Measurements from ENCODE around the gene GSTT2B.
"Not testable (repeated sequence)": the region's sequence is repeated elsewhere in the genome, so short reads cannot be mapped to it uniquely, and the experiment has no call there.

GSTT2B gene

GRCh38 chr22:23939017-23939357 lies 22.0 kb downstream of the GSTT2B start:
- no peak for DNase-seq

GRCh38 chr22:23938328-23939016 lies 22.5 kb downstream of the GSTT2B start:
- no peak for DNase-seq

- DNase-seq, result no peak
Observed at GRCh38 chr22:23926561-23926960, 34.4 kb downstream of the GSTT2B start.

- DNase-seq, result no peak
Observed at GRCh38 chr22:23925020-23925606, 35.9 kb downstream of the GSTT2B start.

GRCh38 chr22:23922921-23923320 lies 38.1 kb downstream of the GSTT2B start:
- no peak for DNase-seq

GRCh38 chr22:23921586-23922201 lies 39.3 kb downstream of the GSTT2B start:
- DNase-seq, result not testable (repeated sequence)

GRCh38 chr22:23920267-23920611 lies 40.8 kb downstream of the GSTT2B start:
- not testable (repeated sequence) for DNase-seq

- DNase-seq, result no peak
Observed at GRCh38 chr22:23915290-23915689, 45.7 kb downstream of the GSTT2B start.

GRCh38 chr22:23913661-23914353 lies 47.2 kb downstream of the GSTT2B start:
- peak; percentile 99 for DNase-seq

- no peak for DNase-seq
Observed at GRCh38 chr22:23913306-23913660, 47.7 kb downstream of the GSTT2B start.

- DNase-seq, result no peak
Observed at GRCh38 chr22:23912293-23912903, 48.6 kb downstream of the GSTT2B start.

- DNase-seq, result no peak
Observed at GRCh38 chr22:23911318-23911980, 49.5 kb downstream of the GSTT2B start.

GRCh38 chr22:23910496-23911190 lies 50.4 kb downstream of the GSTT2B start:
- no peak for DNase-seq

- no peak for DNase-seq
Observed at GRCh38 chr22:23909296-23909898, 51.6 kb downstream of the GSTT2B start.

GRCh38 chr22:23908587-23909205 lies 52.3 kb downstream of the GSTT2B start:
- DNase-seq, result no peak

- DNase-seq, result not testable (repeated sequence)
Observed at GRCh38 chr22:23907423-23907822, 53.6 kb downstream of the GSTT2B start.
